GM12874 (cell line): ENCODE results near the gene CLCN5.

Experiments
- TF ChIP-seq, protein P1 (sequence below): IDR thresholded peaks from 2 replicates; pipeline ENCODE4 v1.5.1; 2011; ENCODE audit warnings: low read depth, mild to moderate bottlenecking, control low read depth, low read length, moderate library complexity; ENCODE audit not compliant: insufficient read depth

Gene CLCN5

DNA sequence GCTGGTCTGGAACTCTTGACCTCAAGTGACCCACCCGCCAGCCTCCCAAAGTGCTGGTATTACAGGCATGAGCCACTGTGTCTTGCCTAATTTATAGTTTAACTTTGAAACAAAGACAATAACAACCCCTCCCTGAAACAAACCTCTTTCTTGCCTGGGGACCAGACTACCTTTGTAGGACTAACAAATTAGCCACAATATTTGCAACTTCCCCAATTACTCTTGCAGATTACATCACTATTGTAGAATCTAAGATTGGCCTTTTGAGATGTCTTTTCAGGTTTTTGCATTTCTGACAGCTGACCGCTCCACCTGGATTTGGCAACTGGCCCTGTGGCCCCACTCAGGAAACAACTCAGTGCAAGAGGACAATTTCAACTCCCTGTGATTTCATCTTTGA lies 193.6 kb downstream of the CLCN5 start:
- TF ChIP-seq, protein P1, sequence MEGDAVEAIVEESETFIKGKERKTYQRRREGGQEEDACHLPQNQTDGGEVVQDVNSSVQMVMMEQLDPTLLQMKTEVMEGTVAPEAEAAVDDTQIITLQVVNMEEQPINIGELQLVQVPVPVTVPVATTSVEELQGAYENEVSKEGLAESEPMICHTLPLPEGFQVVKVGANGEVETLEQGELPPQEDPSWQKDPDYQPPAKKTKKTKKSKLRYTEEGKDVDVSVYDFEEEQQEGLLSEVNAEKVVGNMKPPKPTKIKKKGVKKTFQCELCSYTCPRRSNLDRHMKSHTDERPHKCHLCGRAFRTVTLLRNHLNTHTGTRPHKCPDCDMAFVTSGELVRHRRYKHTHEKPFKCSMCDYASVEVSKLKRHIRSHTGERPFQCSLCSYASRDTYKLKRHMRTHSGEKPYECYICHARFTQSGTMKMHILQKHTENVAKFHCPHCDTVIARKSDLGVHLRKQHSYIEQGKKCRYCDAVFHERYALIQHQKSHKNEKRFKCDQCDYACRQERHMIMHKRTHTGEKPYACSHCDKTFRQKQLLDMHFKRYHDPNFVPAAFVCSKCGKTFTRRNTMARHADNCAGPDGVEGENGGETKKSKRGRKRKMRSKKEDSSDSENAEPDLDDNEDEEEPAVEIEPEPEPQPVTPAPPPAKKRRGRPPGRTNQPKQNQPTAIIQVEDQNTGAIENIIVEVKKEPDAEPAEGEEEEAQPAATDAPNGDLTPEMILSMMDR, result no peak

DNA sequence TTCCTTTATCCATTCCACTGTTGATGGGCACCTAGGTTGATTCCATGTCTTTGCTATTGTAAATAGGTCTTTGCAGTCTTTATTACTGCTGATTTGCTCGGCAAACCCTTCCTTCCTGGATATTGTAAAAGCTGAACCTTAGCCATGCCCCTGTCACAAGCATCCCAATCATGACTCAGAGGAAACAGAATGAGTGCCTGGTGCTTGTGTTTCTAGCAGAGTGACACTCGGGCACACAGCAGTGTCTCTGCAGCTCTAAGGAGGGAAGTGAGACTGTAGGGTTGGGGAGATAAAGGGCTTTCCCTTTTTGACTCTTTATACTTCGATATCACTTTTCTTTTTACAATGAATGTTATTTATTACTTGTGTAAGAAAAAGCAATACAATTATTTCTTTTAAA lies 195.1 kb downstream of the CLCN5 start:
- TF ChIP-seq, protein P1, result no peak

DNA sequence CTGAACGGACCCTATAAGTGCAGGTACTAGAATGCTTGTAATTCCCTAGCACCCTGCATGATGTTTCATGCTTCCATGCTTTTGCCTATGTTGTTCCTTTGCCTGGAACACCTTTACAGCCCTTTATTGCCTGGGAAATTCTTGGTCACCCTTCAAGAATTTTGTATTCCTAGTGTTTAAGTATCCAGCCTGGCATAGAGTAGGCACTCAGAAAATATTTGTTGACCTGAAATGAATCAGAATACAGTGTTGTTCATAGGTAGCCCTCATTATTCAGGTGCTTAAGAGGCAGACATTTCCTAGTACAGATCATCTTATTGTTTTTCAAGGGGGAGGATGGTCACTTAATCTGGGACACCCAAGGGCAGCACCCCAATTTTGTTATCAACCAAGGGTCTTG lies 203.1 kb downstream of the CLCN5 start:
- TF ChIP-seq, protein P1, result no peak

DNA sequence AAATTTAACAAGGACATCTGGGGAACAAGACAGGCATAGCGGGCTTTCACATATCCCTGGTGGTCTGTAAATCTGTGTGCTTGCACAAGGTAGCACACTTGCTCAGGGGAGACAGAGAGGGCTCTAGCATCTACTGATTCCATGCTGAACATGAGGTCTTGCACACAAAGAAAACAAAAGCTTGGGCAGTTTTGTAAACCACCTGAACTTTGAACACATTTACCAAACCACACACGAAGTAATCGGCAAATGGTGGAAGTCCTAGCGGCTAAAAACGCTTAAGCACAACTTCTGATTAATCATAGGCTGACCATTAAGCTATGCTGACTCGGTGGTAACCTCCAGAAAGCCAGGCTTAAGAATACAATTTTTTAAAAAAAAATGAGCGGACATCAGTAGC lies 225.6 kb downstream of the CLCN5 start:
- TF ChIP-seq, protein P1, result no peak
